CMK (cell line): ENCODE data around the gene KSR2.

Experiments used
- DNase-seq: peaks from one replicate; pipeline ENCODE4 v3.0.0-alpha.2; 2010; ENCODE audit warnings: low read depth

The KSR2 gene

GRCh38 chr12:117453961-117454360 lies 514.8 kb downstream of the KSR2 start:
- DNase-seq: no peak

GRCh38 chr12:117452112-117452511 lies 516.7 kb downstream of the KSR2 start:
- DNase-seq: no peak

GRCh38 chr12:117450209-117450608 lies 518.6 kb downstream of the KSR2 start:
- no peak for DNase-seq

- DNase-seq: no peak
Measured at GRCh38 chr12:117447665-117448366, 521.0 kb downstream of the KSR2 start.

GRCh38 chr12:117444781-117445180 lies 524.0 kb downstream of the KSR2 start:
- DNase-seq: no peak

- DNase-seq: no peak
Measured at GRCh38 chr12:117441751-117442150, 527.0 kb downstream of the KSR2 start.

GRCh38 chr12:117440384-117440783 lies 528.4 kb downstream of the KSR2 start:
- DNase-seq: no peak

GRCh38 chr12:117439531-117440001 lies 529.2 kb downstream of the KSR2 start:
- no peak for DNase-seq

- no peak for DNase-seq
Measured at GRCh38 chr12:117438809-117439208, 530.0 kb downstream of the KSR2 start.

- DNase-seq: no peak
Measured at GRCh38 chr12:117437516-117438255, 531.1 kb downstream of the KSR2 start.

- no peak for DNase-seq
Measured at GRCh38 chr12:117433878-117434277, 534.9 kb downstream of the KSR2 start.

- no peak for DNase-seq
Measured at GRCh38 chr12:117430246-117430645, 538.5 kb downstream of the KSR2 start.

GRCh38 chr12:117427211-117427610 lies 541.6 kb downstream of the KSR2 start:
- no peak for DNase-seq

- DNase-seq: no peak
Measured at GRCh38 chr12:117421987-117422386, 546.8 kb downstream of the KSR2 start.

- no peak for DNase-seq
Measured at GRCh38 chr12:117421068-117421752, 547.6 kb downstream of the KSR2 start.

- no peak for DNase-seq
Measured at GRCh38 chr12:117417004-117417403, 551.8 kb downstream of the KSR2 start.

- no peak for DNase-seq
Measured at GRCh38 chr12:117412465-117413188, 556.2 kb downstream of the KSR2 start.

- DNase-seq: no peak
Measured at GRCh38 chr12:117409286-117409685, 559.5 kb downstream of the KSR2 start.

GRCh38 chr12:117408161-117408791 lies 560.5 kb downstream of the KSR2 start:
- no peak for DNase-seq

- no peak for DNase-seq
Measured at GRCh38 chr12:117404940-117405339, 563.9 kb downstream of the KSR2 start.

- no peak for DNase-seq
Measured at GRCh38 chr12:117404203-117404853, 564.5 kb downstream of the KSR2 start.
